ENCODE data around the gene CCDC28B.
"Not testable (repeated sequence)": the region's sequence is repeated elsewhere in the genome, so short reads cannot be mapped to it uniquely, and the experiment has no call there.

CCDC28B gene

DNA sequence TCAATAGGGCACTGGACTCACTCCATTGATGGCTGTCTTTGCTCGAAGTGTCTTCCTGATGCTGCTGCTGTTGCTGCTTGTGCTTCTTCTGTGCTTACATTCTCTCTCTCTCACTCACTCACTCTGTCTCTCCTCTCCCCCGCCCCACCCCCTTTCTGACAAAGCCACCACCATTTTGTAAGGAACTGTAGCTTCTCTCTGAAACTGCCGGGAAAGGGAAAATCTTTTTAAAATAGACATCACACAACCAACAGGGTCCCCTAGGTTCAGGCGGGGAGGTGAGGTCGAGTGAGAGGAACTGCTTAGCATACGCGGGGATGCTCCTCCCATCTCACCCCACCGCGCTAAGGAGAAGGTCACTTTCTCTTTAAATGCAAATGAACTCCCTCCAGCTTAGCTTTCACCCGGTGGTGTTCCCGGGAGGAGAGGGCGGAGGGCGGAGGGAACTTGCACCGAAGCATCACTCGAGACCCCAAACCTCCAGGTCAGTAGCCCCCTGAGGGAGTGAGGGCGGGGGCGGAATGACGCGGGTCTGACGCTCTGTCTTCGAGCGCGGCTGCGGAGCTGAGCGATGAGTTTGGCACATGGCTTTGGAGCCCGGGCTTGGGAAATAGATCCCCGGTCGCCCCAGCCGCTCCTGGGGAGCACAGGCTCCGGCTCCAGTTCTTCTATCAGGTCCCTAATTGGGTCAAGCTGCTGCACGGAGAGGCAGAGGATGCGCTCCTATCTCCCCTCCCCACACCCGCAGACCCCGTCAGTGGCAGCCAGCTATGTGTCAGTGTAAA is at the start of gene CCDC28B:
CCDC28B (plus strand) TSS at position 370 of the 785 bp plus-strand sequence. CDS start 1,341 bp downstream, outside the sequence.
- DNase-seq (ENCODE audit: low spot score), result peak; percentile 75

DNA sequence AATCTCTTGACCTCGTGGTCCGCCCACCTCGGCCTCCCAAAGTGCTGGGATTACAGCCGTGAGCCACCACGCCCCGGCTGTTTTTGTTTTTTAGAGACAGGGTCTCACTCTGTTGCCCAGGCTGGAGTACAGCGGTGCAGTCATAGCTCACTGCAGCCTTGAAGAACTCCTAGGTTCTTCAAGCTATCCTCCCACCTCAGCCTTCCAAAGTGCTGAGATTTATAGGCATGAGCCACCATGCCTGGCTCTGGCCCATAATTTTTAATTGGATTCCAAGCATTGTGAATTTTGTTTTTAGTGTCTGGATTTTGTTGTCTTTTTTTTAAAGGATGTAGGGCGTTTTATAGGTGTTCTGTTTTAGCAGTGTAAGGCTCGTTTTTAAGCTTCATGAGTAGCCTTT is 49.5 kb upstream of the CCDC28B start:
- no peak for DNase-seq (ENCODE audit: low spot score)

- no peak for DNase-seq (ENCODE audit: low spot score)
Observed at GRCh38 chr1:32151319-32151787, 49.0 kb upstream of the CCDC28B start.

GRCh38 chr1:32159189-32159588 is 41.2 kb upstream of the CCDC28B start:
- DNase-seq (ENCODE audit: low spot score), result no peak

DNA sequence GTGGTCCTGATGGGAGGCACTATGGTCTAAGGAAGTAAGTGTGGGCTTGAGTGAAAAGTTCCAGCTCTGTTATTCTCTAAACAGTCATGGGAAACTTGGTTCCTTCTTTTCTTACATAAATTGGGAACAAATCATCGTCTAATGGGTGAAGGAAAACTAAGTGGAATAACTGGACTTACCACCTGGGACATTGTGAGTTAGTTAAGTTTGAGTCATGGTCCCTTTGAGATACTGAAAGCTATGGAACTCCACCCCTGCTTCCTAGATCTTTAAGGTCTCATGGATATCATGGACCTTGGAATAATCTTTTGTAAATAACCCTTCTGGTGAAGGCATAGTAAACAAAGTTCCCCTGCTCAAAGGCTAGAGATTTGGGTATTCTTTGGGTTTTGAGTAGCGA is 37.0 kb upstream of the CCDC28B start:
- no peak for DNase-seq (ENCODE audit: low spot score)

DNA sequence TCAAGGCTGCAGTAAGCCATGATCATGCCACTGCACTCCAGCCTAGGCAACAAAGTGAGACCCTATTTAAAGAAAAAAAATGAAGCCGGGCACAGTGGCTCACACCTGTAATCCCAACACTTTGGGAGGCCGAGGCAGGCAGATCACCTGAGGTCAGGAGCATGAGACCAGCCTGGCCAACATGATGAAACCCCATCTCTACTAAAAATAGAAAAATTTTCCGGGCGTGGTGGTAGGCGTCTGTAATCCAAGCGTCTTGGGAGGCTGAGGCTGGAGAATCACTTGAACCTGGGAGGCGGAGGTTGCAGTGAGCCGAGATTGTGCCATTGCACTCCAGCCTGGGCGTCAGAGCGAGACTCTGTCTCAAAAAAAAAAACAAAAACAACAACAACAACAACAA is 34.8 kb upstream of the CCDC28B start:
- not testable (repeated sequence) for DNase-seq (ENCODE audit: low spot score)

- DNase-seq (ENCODE audit: low spot score), result no peak
Observed at GRCh38 chr1:32170991-32171390, 29.4 kb upstream of the CCDC28B start.

GRCh38 chr1:32172621-32173245 is 27.7 kb upstream of the CCDC28B start:
- no peak for DNase-seq (ENCODE audit: low spot score)

DNA sequence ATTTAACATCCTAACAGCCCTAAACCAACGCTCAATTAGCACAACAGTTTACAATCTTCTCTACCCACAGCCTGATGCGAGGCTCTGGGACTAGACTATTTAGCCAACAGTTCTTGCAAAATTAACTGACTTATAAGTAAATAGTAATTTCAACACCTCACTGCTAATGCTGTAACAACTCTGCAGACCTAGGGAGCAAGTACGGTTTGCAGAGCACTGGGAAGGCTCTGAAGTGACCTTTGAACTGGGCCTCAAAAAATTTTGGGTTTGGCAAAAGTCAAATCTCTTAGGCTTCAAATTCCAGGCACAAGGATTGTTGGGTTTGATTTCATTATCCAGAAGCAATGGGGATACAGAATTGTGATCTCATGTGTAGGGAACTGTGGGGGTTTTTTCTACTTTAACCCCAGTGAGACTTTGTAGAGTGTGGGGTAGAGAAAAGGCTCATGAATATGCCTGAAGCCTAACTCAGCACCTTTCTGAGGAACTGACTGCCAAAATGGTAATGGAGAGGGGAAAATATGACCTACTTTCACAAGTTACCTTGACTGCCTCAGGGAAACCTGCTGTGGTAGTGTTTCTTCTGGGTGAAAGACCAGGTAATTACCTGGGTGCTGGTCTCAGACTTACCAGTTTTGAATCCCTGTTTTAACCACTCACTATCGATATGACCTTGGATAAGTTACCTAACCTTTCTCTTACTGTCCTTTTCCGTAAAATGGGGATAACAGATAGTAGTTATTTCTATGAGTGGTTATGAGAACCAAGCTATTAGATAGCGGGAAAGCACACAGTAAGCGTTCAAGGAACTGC is 21.8 kb upstream of the CCDC28B start:
- peak; percentile 61 for DNase-seq (ENCODE audit: low spot score)

GRCh38 chr1:32179193-32179442 is 21.3 kb upstream of the CCDC28B start:
- DNase-seq (ENCODE audit: low spot score), result no peak

DNA sequence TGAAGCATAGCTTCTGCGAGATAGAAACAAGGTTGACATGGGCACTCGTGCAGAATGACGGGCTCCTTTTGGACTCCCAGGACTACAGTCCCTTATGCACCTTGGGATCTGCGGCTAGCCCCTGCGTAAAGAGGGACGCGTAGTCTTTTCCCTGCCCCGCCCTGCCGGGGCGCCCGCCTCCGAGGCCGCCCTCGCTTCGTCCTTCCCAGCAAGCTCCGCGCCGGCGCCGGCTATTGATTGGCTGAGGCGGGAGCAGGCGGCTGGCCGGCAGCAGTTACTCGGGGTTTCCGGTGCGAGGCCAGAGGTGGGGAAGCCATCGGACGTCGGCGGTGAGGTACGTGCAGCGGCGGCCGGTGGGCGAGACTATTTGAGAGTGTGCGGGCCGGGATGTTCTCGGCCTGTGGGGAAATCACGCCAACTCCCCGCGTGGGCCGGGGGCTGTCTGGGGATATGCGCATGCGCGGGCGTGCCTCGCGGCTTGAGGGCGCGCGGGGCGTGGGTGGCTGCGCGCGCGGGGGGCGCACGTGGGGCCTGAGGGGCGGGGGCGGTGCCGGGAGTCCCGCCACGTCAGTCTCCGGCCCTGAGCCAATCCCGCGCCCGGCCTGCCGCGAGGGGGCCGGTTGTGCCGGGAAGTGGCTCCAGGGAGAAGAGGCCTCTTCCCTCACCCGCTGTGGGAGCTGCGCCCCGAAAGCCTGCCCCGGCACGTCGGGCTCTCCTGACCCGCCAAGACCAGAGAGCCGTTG is 20.8 kb upstream of the CCDC28B start, which contains the start of gene TXLNA:
TXLNA (plus strand) TSS at position 233 of the 743 bp plus-strand sequence. CDS start 671 bp downstream, outside the sequence.
- peak; percentile 92 for DNase-seq (ENCODE audit: low spot score)

GRCh38 chr1:32180186-32181060 is 20.0 kb upstream of the CCDC28B start:
- peak; percentile 35 for DNase-seq (ENCODE audit: low spot score)

DNA sequence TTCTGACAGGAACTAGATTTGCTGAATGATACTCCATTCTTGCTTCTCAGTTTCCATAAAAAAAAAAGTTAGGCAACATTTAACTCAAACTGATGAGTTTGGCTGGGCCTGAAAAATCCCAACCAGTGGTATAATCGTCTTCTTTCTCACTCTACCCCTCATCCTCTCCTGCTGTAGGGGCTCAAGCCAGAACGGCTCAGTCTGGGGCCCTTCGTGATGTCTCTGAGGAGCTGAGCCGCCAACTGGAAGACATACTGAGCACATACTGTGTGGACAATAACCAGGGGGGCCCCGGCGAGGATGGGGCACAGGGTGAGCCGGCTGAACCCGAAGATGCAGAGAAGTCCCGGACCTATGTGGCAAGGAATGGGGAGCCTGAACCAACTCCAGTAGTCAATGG is 19.3 kb upstream of the CCDC28B start:
- DNase-seq (ENCODE audit: low spot score), result no peak

DNA sequence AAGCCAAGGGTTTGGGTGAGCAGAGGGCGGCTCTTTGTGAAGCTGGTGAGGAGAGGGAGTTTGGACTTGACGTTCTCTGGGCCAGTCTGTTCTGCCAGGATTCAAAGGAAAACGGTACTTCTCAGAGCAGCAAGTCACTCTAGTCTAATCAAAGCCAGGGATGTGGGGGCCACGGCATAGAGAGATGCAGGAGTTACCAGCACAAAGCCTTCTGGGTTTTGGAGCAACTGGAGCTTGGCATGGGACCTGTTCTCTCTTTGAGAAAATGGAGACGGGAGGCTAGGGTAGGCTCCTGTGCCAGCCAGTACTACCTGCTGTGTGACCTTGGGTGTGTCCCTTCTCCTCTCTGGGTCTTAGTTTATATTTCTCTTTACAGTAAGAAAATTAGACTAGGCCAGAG is 18.8 kb upstream of the CCDC28B start:
- no peak for DNase-seq (ENCODE audit: low spot score)

- DNase-seq (ENCODE audit: low spot score), result no peak
Observed at GRCh38 chr1:32182060-32182459, 18.3 kb upstream of the CCDC28B start.

DNA sequence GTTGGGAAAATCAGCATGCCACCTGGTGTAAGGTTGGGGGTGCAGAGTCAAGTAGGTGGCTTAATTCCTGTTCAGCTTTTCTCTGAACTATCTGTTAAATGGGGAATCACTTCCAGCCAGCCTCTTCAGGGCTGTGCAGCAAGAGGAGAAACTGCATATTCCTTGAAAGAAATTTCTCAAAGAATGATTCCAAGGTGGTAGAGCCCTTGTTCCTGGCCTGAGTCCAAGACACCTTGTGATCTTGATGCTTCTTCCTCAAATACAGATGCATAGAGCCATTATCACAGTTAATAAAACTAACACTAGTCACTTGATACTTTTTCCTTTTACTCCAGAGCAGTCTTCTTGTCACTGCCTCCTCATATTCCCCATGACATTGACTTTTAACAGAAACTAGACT is 15.7 kb upstream of the CCDC28B start:
- DNase-seq (ENCODE audit: low spot score), result no peak

GRCh38 chr1:32186077-32186476 is 14.3 kb upstream of the CCDC28B start:
- DNase-seq (ENCODE audit: low spot score), result no peak

DNA sequence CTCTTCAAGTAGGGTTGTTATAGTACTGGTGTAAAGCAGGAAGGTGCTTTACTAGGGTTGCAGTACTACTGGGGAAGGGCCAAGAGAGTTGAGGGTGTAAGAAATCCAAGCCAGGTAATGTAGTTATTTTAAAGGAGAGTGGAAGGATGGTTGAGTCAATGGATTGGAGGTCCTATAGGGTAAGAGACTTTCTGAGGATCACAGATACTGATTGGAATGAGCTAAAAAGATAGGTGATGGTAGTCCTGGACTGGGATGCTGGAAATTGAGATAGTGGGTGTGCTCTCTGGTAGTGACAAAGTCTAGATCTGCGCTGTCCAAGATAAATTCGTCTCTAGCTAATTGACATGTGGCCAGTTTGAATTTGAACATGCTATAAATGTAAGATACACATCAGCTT is 13.9 kb upstream of the CCDC28B start:
- no peak for DNase-seq (ENCODE audit: low spot score)

DNA sequence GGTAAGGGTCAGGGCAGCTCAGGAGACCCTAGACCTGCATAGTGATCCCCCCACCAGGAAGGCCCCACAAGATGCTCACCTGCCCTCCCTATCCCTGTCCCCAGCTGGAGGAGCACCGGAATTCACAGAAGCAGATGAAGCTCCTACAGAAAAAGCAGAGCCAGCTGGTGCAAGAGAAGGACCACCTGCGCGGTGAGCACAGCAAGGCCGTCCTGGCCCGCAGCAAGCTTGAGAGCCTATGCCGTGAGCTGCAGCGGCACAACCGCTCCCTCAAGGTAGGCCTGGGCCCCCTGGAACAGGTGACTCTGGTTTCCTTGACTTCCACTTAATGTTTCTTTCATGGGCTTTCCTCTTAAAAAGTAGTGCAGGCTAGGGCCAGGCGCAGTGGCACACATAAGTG is 12.5 kb upstream of the CCDC28B start:
- DNase-seq (ENCODE audit: low spot score), result no peak

DNA sequence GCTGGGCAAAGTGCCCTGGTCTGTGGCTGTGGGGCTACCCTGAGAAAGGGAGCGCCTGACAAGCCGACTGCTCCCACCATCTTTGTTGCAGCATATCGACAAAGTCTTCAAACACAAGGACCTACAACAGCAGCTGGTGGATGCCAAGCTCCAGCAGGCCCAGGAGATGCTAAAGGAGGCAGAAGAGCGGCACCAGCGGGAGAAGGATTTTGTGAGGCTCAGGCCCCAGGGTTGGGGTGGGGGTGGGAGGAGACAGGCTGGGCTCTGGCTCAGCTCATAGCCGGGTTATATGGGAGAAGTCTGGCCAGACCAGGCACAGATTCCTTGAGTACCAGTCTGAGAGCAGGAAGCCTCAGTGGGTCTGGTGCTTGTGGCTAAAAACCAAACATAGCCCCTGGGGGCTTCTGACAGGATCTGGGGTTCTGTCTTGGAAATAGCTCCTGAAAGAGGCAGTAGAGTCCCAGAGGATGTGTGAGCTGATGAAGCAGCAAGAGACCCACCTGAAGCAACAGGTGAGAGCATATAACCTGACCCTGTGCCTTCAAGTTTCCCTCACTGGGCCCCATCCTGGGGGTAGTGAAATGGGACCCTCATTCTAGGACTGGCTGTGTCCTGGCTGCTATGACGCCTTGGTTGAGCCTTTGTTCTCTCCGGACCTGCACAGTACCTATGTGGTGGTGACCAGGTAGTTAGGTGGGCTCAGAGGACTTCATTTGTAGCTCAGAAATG is 8.0 kb upstream of the CCDC28B start:
- DNase-seq (ENCODE audit: low spot score), result no peak

Data from HuH-7.5 (cell line).